Epithelial cell of proximal tubule (primary cell): ENCODE data around the gene SRSF3. TPM values are rescaled to one million over a fixed set of nuclear protein-coding genes. Genes with fewer than 3 reads are reported as not detected.

Experiments
- DNase-seq: peaks from one replicate; pipeline ENCODE4 v3.0.0-alpha.2; 2011; ENCODE audit warnings: low read depth
- H3K4me3 ChIP-seq: 2 replicates; pipeline ENCODE4 v1.5.1; 2011; ENCODE audit warnings: low read depth, mild to moderate bottlenecking, low read length
- CTCF ChIP-seq: conservative IDR thresholded peaks from 2 replicates; pipeline ENCODE4 v1.5.1; 2012; ENCODE audit warnings: low read depth, mild to moderate bottlenecking, low read length
- total RNA-seq: library from RNA; depleted of rRNA; stranded (reverse); fragments of >200 nt; gene quantifications from 2 replicates; pipeline ENCODE4 v1.2.3, GENCODE V29; 2015

SRSF3 gene
- total RNA-seq, 1 donor from 2014 or later: 453 TPM

GRCh38 chr6:36550473-36551000, 43.6 kb upstream of the SRSF3 start:
- no peak overlapping the region for H3K4me3 ChIP-seq
- no peak for TF ChIP-seq CTCF

GRCh38 chr6:36555750-36556252, 38.4 kb upstream of the SRSF3 start:
- no peak overlapping the region for H3K4me3 ChIP-seq
- no peak for DNase-seq
- TF ChIP-seq CTCF: no peak

More at GRCh38 chr6:36550473-36551000, 43.6 kb upstream of the SRSF3 start:
- DNase-seq: no peak

- no peak for DNase-seq
- TF ChIP-seq CTCF: no peak
- no peak overlapping the region for H3K4me3 ChIP-seq
Measured at GRCh38 chr6:36556281-36556680, 37.9 kb upstream of the SRSF3 start.

- H3K4me3 ChIP-seq: no peak overlapping the region
- no peak for DNase-seq
- TF ChIP-seq CTCF: no peak
Measured at GRCh38 chr6:36559011-36559793, 35.0 kb upstream of the SRSF3 start.

GRCh38 chr6:36560822-36561221, 33.3 kb upstream of the SRSF3 start:
- TF ChIP-seq CTCF: no peak
- no peak overlapping the region for H3K4me3 ChIP-seq
- DNase-seq: no peak

- TF ChIP-seq CTCF: no peak
- H3K4me3 ChIP-seq: no peak overlapping the region
- DNase-seq: no peak
Measured at GRCh38 chr6:36563237-36563927, 30.8 kb upstream of the SRSF3 start.
